Endothelial cell of umbilical vein (primary cell): ENCODE results near the gene CLN3. TPM values are rescaled to one million over a fixed set of nuclear protein-coding genes. Genes with fewer than 3 reads are reported as not detected.

Experiments
- BruUV-seq: library from RNA; stranded (reverse); fragments of 400-500 nt; replicated peaks from 2 replicates; lab custom pipeline; 2021; lab: Mats Ljungman, UMichigan
- CTCF ChIA-PET: fragments of 300-600, 350-600 bp; sonication (Branson Sonifier 250); formaldehyde crosslinking; loops from one replicate; lab custom pipeline; 2021; ENCODE audit warnings: antibody characterized with exemption, inconsistent platforms; lab: Charles Lee
- POLR2A ChIA-PET: fragments of 300-600, 350-600 bp; sonication (Branson Sonifier 250); formaldehyde crosslinking; loops from one replicate; lab custom pipeline; 2021; ENCODE audit warnings: antibody characterized with exemption, inconsistent platforms; lab: Charles Lee
- DNase-seq: peaks from one replicate; pipeline ENCODE4 v3.0.0-alpha.2; 2011; ENCODE audit warnings: low read depth, low spot score
- FAIRE-seq: peaks from 2 replicates; lab custom pipeline; 2011; peaks lifted over from hg19 to GRCh38; lab: Jason Lieb, UNC
- H2AFZ ChIP-seq: 2 replicates; pipeline ENCODE4 v1.6.0; 2012; ENCODE audit warnings: low read depth, low read length, control low read depth, inconsistent platforms
- H3K27ac ChIP-seq: 2 replicates; pipeline ENCODE4 v1.5.1; 2011; ENCODE audit warnings: low read depth, mild to moderate bottlenecking, control low read depth, low read length, moderate library complexity; ENCODE audit not compliant: insufficient read depth
- H3K27me3 ChIP-seq, 2 experiments: 2 replicates each; pipeline versions ENCODE4 v1.6.0 to v1.6.1; 2011; ENCODE audit warnings: low read length in 2 of 2, mixed read lengths in 1 of 2; ENCODE audit not compliant: control insufficient read depth in 2 of 2, insufficient read depth in 2 of 2
- H3K36me3 ChIP-seq, 2 experiments: 2 replicates in 1 of 2; 3 replicates in 1 of 2; pipeline ENCODE4 v1.5.1; 2011; ENCODE audit warnings: low read length in 2 of 2, mild to moderate bottlenecking in 1 of 2, moderate library complexity in 1 of 2; ENCODE audit not compliant: control insufficient read depth in 2 of 2, insufficient read depth in 2 of 2; ENCODE audit errors: extremely low read depth in 1 of 2
- H3K4me1 ChIP-seq: 3 replicates; pipeline ENCODE4 v1.5.1; 2011; ENCODE audit warnings: mild to moderate bottlenecking, low read length; ENCODE audit not compliant: control insufficient read depth, insufficient read depth; ENCODE audit errors: extremely low read depth
- H3K4me2 ChIP-seq: 2 replicates; pipeline ENCODE4 v1.6.1; 2011; ENCODE audit warnings: low read length, control low read depth, mixed read lengths; ENCODE audit not compliant: insufficient read depth
- H3K4me3 ChIP-seq, 3 experiments: fragments of 200-600 bp in 1 of 3; sonication (generic), shearing (Covaris generic) in 1 of 3; replicated peaks in 1 of 3; 2 replicates each; pipeline ENCODE4 v1.5.1; 2011 to 2016; ENCODE audit warnings: control low read depth in 3 of 3, low read length in 3 of 3, mild to moderate bottlenecking in 2 of 3, inconsistent platforms in 1 of 3, low read depth in 1 of 3, moderate library complexity in 1 of 3; ENCODE audit not compliant: insufficient read depth in 1 of 3
- H3K79me2 ChIP-seq: 2 replicates; pipeline ENCODE4 v1.6.0; 2012; ENCODE audit warnings: low read length, inconsistent platforms; ENCODE audit not compliant: control insufficient read depth, insufficient read depth
- H3K9ac ChIP-seq: replicated peaks from 2 replicates; pipeline ENCODE3; 2011; ENCODE audit warnings: low read length, control low read depth; ENCODE audit not compliant: insufficient read depth; ENCODE audit errors: extremely low read depth
- H3K9me1 ChIP-seq: replicated peaks from 3 replicates; pipeline ENCODE4 v1.6.0; 2011; ENCODE audit warnings: mild to moderate bottlenecking, low read length; ENCODE audit not compliant: control insufficient read depth, insufficient read depth; ENCODE audit errors: extremely low read depth
- H3K9me3 ChIP-seq: replicated peaks from 2 replicates; pipeline ENCODE4 v1.5.1; 2012; ENCODE audit warnings: low read length, inconsistent platforms; ENCODE audit not compliant: control insufficient read depth, insufficient read depth
- H4K20me1 ChIP-seq: replicated peaks from 2 replicates; pipeline ENCODE3; 2011; ENCODE audit warnings: mild to moderate bottlenecking, low read length; ENCODE audit not compliant: control insufficient read depth, insufficient read depth; ENCODE audit errors: extremely low read depth
- CTCF ChIP-seq, 2 donors: IDR thresholded peaks; 1 replicate in 1 of 2; 2 replicates in 1 of 2; pipeline ENCODE4 v1.5.1; 2011; ENCODE audit warnings: low read length in 2 of 2, mild to moderate bottlenecking in 2 of 2, moderate library complexity in 2 of 2, control low read depth in 1 of 2, inconsistent platforms in 1 of 2, low read depth in 1 of 2; ENCODE audit not compliant: insufficient read depth in 1 of 2; ENCODE audit errors: extremely low read depth in 1 of 2
- EZH2 ChIP-seq: IDR thresholded peaks from 2 replicates; pipeline ENCODE4 v1.6.1; 2012; ENCODE audit warnings: borderline replicate concordance, low read depth, mild to moderate bottlenecking, moderate library complexity, low read length, inconsistent platforms; ENCODE audit not compliant: severe bottlenecking
- FOS ChIP-seq: IDR thresholded peaks from 2 replicates; pipeline ENCODE4 v1.6.1; 2011; ENCODE audit warnings: mild to moderate bottlenecking, low read length, moderate library complexity, borderline replicate concordance; ENCODE audit not compliant: insufficient read depth
- GATA2 ChIP-seq: IDR thresholded peaks from 2 replicates; pipeline ENCODE4 v1.7.0; 2011; ENCODE audit warnings: low read depth, mild to moderate bottlenecking, moderate library complexity, mixed read lengths, low read length; ENCODE audit not compliant: insufficient read length, insufficient read depth
- JUN ChIP-seq: IDR thresholded peaks from 2 replicates; pipeline ENCODE4 v1.6.1; 2011; ENCODE audit warnings: borderline replicate concordance, low read depth; ENCODE audit not compliant: insufficient read length, insufficient read depth
- MAX ChIP-seq: IDR thresholded peaks from 2 replicates; pipeline ENCODE4 v1.6.1; 2011; ENCODE audit not compliant: insufficient read depth, insufficient read length
- MYC ChIP-seq: IDR thresholded peaks from one replicate; pipeline ENCODE4 v1.6.1; 2011; ENCODE audit warnings: mild to moderate bottlenecking, low read depth, low read length
- POLR2A ChIP-seq: IDR thresholded peaks from 2 replicates; pipeline ENCODE4 v1.6.1; 2012; ENCODE audit warnings: low read depth, mild to moderate bottlenecking, control low read depth, low read length
- POLR2AphosphoS5 ChIP-seq: IDR thresholded peaks from 2 replicates; pipeline ENCODE4 v1.6.1; 2012; ENCODE audit warnings: low read depth, mild to moderate bottlenecking, control low read depth, low read length, moderate library complexity; ENCODE audit not compliant: insufficient read depth
- dilution Hi-C: fragments of 300-500 bp; cut with MboI; formaldehyde crosslinking; loops from one replicate; pipeline ENCODE4 v1.15.0; 2019; ENCODE audit warnings: low sequenced_read_pairs; ENCODE audit not compliant: extremely low pct_ligation_motif_present
- intact Hi-C: fragments of 100-400 bp; cut with micrococcal nuclease; formaldehyde crosslinking; loops from one replicate; pipeline ENCODE4 v1.10.0; 2022
- polyA plus RNA-seq, 4 experiments: library from polyadenylated mRNA; depleted of rRNA in 3 of 4; stranded (reverse) in 3 of 4; unstranded in 1 of 4; fragments of >200 nt; gene quantifications; 2 replicates each; pipeline versions ENCODE4 v1.2.1 to v1.2.3, GENCODE V29; 2011 to 2012; ENCODE audit warnings: missing spikeins in 1 of 4
- total RNA-seq: library from RNA; stranded (reverse); gene quantifications from 2 replicates; pipeline ENCODE4 v1.2.3, GENCODE V29; 2021

CLN3 gene
- total and polyA plus RNA-seq, 2 donors (not counting 3 experiments of a cell fraction or from before 2014, with no cell fraction given) = 40.2 to 76.1 TPM

GRCh38 chr16:28482026-28482425 is 9.8 kb downstream of the CLN3 start:
- H3K27me3 ChIP-seq = no peaks in the 10 kb centered on the region
- BruUV-seq = no TSS peak
- H3K4me1 ChIP-seq = no peaks in the 10 kb centered on the region
- DNase-seq (no peak), FAIRE-seq (no peak)
- dilution Hi-C loops (no loop called here), intact Hi-C loops (no loop called here)
- H4K20me1 ChIP-seq = no peaks in the 10 kb centered on the region
- no peak overlapping the region for H3K4me2 ChIP-seq
- no peaks in the 10 kb centered on the region for H3K9me3 ChIP-seq
- H3K79me2 ChIP-seq = no peaks in the 10 kb centered on the region
- no peak overlapping the region for H3K27ac ChIP-seq
- TF ChIP-seq MAX (no peak), POLR2A (no peak), CTCF (IDR thresholded peaks at IDR 0.05; ENCODE audit: extremely low read depth in 1 of 2, insufficient read depth in 1 of 2, low read depth in 1 of 2, low read length in 2 of 2) (no peak), JUN (no peak), POLR2AphosphoS5 (no peak), MYC (no peak)
- H2AFZ ChIP-seq = no peak overlapping the region
- ChIA-PET POLR2A (no interaction called here), CTCF (no interaction called here)
- H3K4me3 ChIP-seq = no peak overlapping the region
- H3K9ac ChIP-seq = no peak overlapping the region
- H3K36me3 ChIP-seq = peaks cover 2 to 12% of the 10 kb centered on the region in 2 experiments
- no peaks in the 10 kb centered on the region for H3K9me1 ChIP-seq

- intact Hi-C loops (no loop called here), dilution Hi-C loops (no loop called here)
- TF ChIP-seq MAX = no peak
- TF ChIP-seq GATA2 = no peak
- no peak for TF ChIP-seq POLR2A
- TF ChIP-seq EZH2 = no peak
- no peak for TF ChIP-seq POLR2AphosphoS5
- TF ChIP-seq FOS = no peak
- no peak for TF ChIP-seq JUN
- TF ChIP-seq MYC = no peak
- no peak for TF ChIP-seq CTCF (IDR thresholded peaks at IDR 0.05; ENCODE audit: extremely low read depth in 1 of 2, insufficient read depth in 1 of 2, low read depth in 1 of 2, low read length in 2 of 2)
- BruUV-seq = no TSS peak
- Histone ChIP-seq H3K9ac (no peak overlapping the region), H3K9me3 (no peaks in the 10 kb centered on the region), H3K27ac (no peak overlapping the region), H3K4me2 (no peak overlapping the region), H2AFZ (no peak overlapping the region), H3K79me2 (no peaks in the 10 kb centered on the region), H3K4me1 (no peaks in the 10 kb centered on the region), H3K9me1 (no peaks in the 10 kb centered on the region), H3K36me3 (peaks cover 0 to 12% of the 10 kb centered on the region in 2 experiments), H3K27me3 (no peaks in the 10 kb centered on the region), H4K20me1 (no peaks in the 10 kb centered on the region), H3K4me3 (no peak overlapping the region)
- FAIRE-seq = no peak
- ChIA-PET POLR2A (no interaction called here), CTCF (interaction anchor here (0.7 kb wide), 1 partner anchor 16 kb away, joined by 3 read pairs; the partner anchor contains the start of gene APOBR)
- no peak for DNase-seq
Measured at GRCh38 chr16:28478506-28479180, 13.2 kb downstream of the CLN3 start.
